H1 (cell line): ENCODE measurements around the gene NSUN7.

Experiments used
- CBX5 ChIP-seq: fragments of 300-800, 300-1000 bp; sonication (generic); IDR thresholded peaks from 2 replicates; pipeline ENCODE4 v1.7.1; 2016; ENCODE audit warnings: antibody characterized with exemption, low read length, low read depth
- CHD1 ChIP-seq: IDR thresholded peaks from 2 replicates; pipeline ENCODE4 v1.6.1; 2012; ENCODE audit warnings: low read depth, low read length, improper control_type of control experiment
- CTCF ChIP-seq, 3 experiments: IDR thresholded peaks; 1 replicate in 2 of 3; 2 replicates in 1 of 3; pipeline versions ENCODE4 v1.5.1 to v1.6.1; 2011; ENCODE audit warnings: low read length in 3 of 3, mild to moderate bottlenecking in 3 of 3, inconsistent platforms in 2 of 3, low read depth in 1 of 3, moderate library complexity in 1 of 3; ENCODE audit not compliant: insufficient read depth in 1 of 3; ENCODE audit errors: control extremely low read depth in 1 of 3
- EZH2 ChIP-seq: fragments of 200-600 bp; sonication (generic); IDR thresholded peaks from 2 replicates; pipeline ENCODE4 v1.7.1; 2012; ENCODE audit warnings: low read depth, mild to moderate bottlenecking, moderate library complexity, low read length, inconsistent platforms; ENCODE audit not compliant: severe bottlenecking
- FOSL1 ChIP-seq: IDR thresholded peaks from 2 replicates; pipeline ENCODE4 v1.6.1; 2011; ENCODE audit warnings: mild to moderate bottlenecking, low read depth, low read length, moderate library complexity; ENCODE audit not compliant: insufficient read depth
- GABPA ChIP-seq: IDR thresholded peaks from 2 replicates; pipeline ENCODE4 v1.6.1; 2011; ENCODE audit warnings: mild to moderate bottlenecking, low read length, moderate library complexity, borderline replicate concordance; ENCODE audit not compliant: insufficient read depth
- HDAC2 ChIP-seq, 2 experiments: fragments of 300-600 bp in 1 of 2; sonication (generic) in 1 of 2; IDR thresholded peaks; 2 replicates each; pipeline ENCODE4 v1.6.1; 2011 to 2012; ENCODE audit warnings: low read depth in 2 of 2, low read length in 2 of 2, mild to moderate bottlenecking in 2 of 2, moderate library complexity in 2 of 2, borderline replicate concordance in 1 of 2, inconsistent platforms in 1 of 2
- SIRT6 ChIP-seq: IDR thresholded peaks from one replicate; pipeline ENCODE4 v1.7.1; 2012; ENCODE audit warnings: low read length, inconsistent platforms
- SP1 ChIP-seq: IDR thresholded peaks from 2 replicates; pipeline ENCODE4 v1.6.1; 2011; ENCODE audit warnings: low read depth, low read length

DNA sequence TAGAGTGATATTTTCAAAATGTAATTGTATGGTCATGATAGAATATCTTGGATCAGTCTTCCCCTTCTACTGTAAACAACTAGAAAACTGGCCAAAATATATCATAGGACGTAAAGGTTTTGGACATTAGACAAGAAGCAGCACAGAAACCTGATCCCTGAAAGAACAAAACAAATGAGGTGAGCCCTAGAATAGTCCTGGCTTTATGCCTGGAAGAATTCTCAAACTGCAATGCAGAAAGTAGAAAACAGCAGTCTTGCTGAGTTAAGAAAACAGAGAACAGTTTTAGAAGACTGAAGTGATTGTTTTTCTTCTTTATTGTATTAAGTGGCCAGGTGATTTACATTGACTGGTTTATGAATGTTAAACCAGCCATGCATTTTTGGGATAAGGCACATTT lies 19.5 kb downstream of the NSUN7 start:
- TF ChIP-seq CHD1 (no peak), CBX5 (no peak), CTCF (IDR thresholded peaks at IDR 0.05; ENCODE audit: control extremely low read depth in 1 of 3, insufficient read depth in 1 of 3, low read depth in 1 of 3, low read length in 3 of 3) (no peak), EZH2 (no peak), GABPA (no peak), SIRT6 (no peak), FOSL1 (no peak), HDAC2 (IDR thresholded peaks at IDR 0.05; ENCODE audit: borderline replicate concordance in 1 of 2, low read depth in 2 of 2, low read length in 2 of 2) (no peak), SP1 (no peak)
